ENCODE measurements around the gene IL17C.

IL17C gene

GRCh38 chr16:88680554-88681083 is 42.2 kb downstream of the IL17C start:
- H3K27me3 ChIP-seq (ENCODE audit: control insufficient read depth, insufficient read depth, low read length) = peaks cover 9% of the 10 kb centered on the region; the same call in 1 of the 2 replicates
- no peak overlapping the region for H3K27ac ChIP-seq (ENCODE audit: low read depth, low read length)
- H3K9ac ChIP-seq (ENCODE audit: low read depth, low read length) = no peak overlapping the region
- H3K4me1 ChIP-seq (ENCODE audit: control insufficient read depth, insufficient read depth, low read length) = peaks cover 10% of the 10 kb centered on the region
- no peaks in the 10 kb centered on the region for H3K9me3 ChIP-seq (ENCODE audit: control insufficient read depth, insufficient read depth, low read length)
- no peak overlapping the region for H3K4me3 ChIP-seq (ENCODE audit: low read depth, low read length)
- no peaks in the 10 kb centered on the region for H3K36me3 ChIP-seq (ENCODE audit: control insufficient read depth, insufficient read depth, low read length)

DNA sequence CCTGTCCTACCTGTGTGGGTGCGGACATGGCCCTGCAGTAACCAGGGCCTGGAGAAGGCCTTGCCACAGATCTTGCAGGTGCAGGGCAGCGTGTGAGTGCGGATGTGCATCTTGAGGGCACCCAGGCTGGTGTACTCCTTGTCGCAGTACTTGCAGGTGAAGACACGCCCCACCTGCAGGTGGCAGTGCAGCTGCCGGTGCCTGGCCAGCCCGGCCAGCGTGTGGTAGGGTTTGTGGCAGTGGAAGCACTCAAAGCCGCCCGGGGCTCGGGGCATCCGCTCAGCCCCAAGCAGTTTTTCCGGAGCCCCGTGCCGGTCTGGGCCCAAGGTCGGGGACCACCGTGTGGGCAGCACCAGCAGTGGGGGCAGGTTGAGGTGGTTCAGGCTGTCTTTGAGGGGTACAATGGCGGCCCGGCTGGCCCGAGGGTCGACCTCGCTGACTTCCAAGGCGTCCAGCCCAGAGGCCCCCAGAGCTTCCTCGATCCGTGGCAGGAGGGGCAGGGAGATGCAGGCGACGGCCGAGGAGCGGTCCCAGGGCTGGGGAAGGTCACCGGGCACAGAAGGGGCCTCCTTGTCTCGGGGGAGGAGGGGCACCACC is 42.8 kb downstream of the IL17C start:
- no peak overlapping the region for H3K4me3 ChIP-seq (ENCODE audit: low read depth, low read length)
- H3K27ac ChIP-seq (ENCODE audit: low read depth, low read length) = no peak overlapping the region
- H3K9me3 ChIP-seq (ENCODE audit: control insufficient read depth, insufficient read depth, low read length) = no peaks in the 10 kb centered on the region
- H3K9ac ChIP-seq (ENCODE audit: low read depth, low read length) = no peak overlapping the region
- H3K27me3 ChIP-seq (ENCODE audit: control insufficient read depth, insufficient read depth, low read length) = peaks cover 9% of the 10 kb centered on the region; the same call in 1 of the 2 replicates
- peaks cover 10% of the 10 kb centered on the region for H3K4me1 ChIP-seq (ENCODE audit: control insufficient read depth, insufficient read depth, low read length)
- no peaks in the 10 kb centered on the region for H3K36me3 ChIP-seq (ENCODE audit: control insufficient read depth, insufficient read depth, low read length)

GRCh38 chr16:88681709-88682451 is 43.5 kb downstream of the IL17C start:
- H3K27me3 ChIP-seq (ENCODE audit: control insufficient read depth, insufficient read depth, low read length) = peaks cover 14% of the 10 kb centered on the region
- H3K36me3 ChIP-seq (ENCODE audit: control insufficient read depth, insufficient read depth, low read length) = no peaks in the 10 kb centered on the region
- no peak overlapping the region for H3K9ac ChIP-seq (ENCODE audit: low read depth, low read length)
- no peak overlapping the region for H3K27ac ChIP-seq (ENCODE audit: low read depth, low read length)
- H3K9me3 ChIP-seq (ENCODE audit: control insufficient read depth, insufficient read depth, low read length) = no peaks in the 10 kb centered on the region
- H3K4me3 ChIP-seq (ENCODE audit: low read depth, low read length) = no peak overlapping the region
- H3K4me1 ChIP-seq (ENCODE audit: control insufficient read depth, insufficient read depth, low read length) = peaks cover 14% of the 10 kb centered on the region

DNA sequence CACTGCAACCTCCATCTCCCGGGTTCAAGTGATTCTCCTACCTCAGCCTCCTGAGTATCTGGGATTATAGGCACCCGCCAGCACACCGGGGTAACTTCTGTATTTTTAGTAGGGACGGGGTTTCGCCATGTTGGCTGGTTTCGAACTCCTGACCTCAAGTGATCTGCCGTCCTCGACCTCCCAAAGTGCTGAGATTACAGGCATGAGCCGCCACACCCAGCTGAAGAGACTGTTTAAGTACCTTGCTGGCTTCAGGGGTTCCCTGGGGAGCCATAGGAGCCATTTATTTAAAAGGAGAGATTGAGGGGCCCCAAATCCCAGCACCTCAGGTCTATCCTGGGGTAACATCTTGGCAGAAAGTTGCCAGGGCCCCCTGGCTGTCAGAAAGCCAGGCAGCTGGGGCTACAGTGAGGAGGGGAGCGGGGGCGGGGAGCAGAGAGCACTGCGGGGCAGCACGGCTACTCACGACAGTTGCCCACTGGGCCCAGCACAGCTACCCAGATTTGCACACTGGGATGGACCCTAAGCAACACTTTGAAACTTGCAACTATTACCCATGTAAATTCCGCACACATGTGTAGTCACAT is 46.3 kb downstream of the IL17C start:
- no peak overlapping the region for H3K27ac ChIP-seq (ENCODE audit: low read depth, low read length)
- no peaks in the 10 kb centered on the region for H3K9me3 ChIP-seq (ENCODE audit: control insufficient read depth, insufficient read depth, low read length)
- no peaks in the 10 kb centered on the region for H3K36me3 ChIP-seq (ENCODE audit: control insufficient read depth, insufficient read depth, low read length)
- no peak overlapping the region for H3K9ac ChIP-seq (ENCODE audit: low read depth, low read length)
- peaks cover 24% of the 10 kb centered on the region for H3K4me1 ChIP-seq (ENCODE audit: control insufficient read depth, insufficient read depth, low read length)
- H3K4me3 ChIP-seq (ENCODE audit: low read depth, low read length) = peak overlapping the region; percentile 87
- peaks cover 25% of the 10 kb centered on the region for H3K27me3 ChIP-seq (ENCODE audit: control insufficient read depth, insufficient read depth, low read length)

GRCh38 chr16:88685156-88686061 is 47.0 kb downstream of the IL17C start:
- Histone ChIP-seq H3K4me3 (ENCODE audit: low read depth, low read length) (peak overlapping the region; percentile 87), H3K9me3 (ENCODE audit: control insufficient read depth, insufficient read depth, low read length) (no peaks in the 10 kb centered on the region), H3K9ac (ENCODE audit: low read depth, low read length) (no peak overlapping the region), H3K36me3 (ENCODE audit: control insufficient read depth, insufficient read depth, low read length) (no peaks in the 10 kb centered on the region), H3K27ac (ENCODE audit: low read depth, low read length) (no peak overlapping the region), H3K27me3 (ENCODE audit: control insufficient read depth, insufficient read depth, low read length) (peaks cover 25% of the 10 kb centered on the region), H3K4me1 (ENCODE audit: control insufficient read depth, insufficient read depth, low read length) (peaks cover 24% of the 10 kb centered on the region)

DNA sequence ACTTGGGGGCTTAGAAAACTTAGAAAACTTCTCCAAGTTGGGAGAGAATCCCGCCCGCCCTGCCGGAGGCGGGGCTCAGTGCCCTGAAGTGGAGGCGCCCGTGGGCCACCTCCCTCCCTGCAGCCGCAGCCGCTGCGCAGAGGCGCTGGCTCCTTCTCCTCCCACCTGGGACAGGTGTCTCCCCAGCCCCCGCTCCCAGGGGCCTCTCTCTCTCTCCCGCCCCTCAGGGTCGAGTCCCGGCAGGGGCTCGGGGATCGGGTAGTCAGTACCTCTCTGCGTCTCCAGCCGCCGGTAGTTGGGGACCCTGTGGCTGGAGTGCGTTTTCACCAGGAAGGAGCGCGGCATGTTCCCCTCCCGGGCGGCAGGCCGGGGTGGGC is 47.7 kb downstream of the IL17C start:
- no peaks in the 10 kb centered on the region for H3K36me3 ChIP-seq (ENCODE audit: control insufficient read depth, insufficient read depth, low read length)
- H3K9ac ChIP-seq (ENCODE audit: low read depth, low read length) = 0 out of 2 replicates have a peak overlapping the region, but pooled peaks have one; percentile 30
- no peaks in the 10 kb centered on the region for H3K9me3 ChIP-seq (ENCODE audit: control insufficient read depth, insufficient read depth, low read length)
- H3K27me3 ChIP-seq (ENCODE audit: control insufficient read depth, insufficient read depth, low read length) = peaks cover 25% of the 10 kb centered on the region
- peak overlapping the region; percentile 87 for H3K4me3 ChIP-seq (ENCODE audit: low read depth, low read length)
- H3K4me1 ChIP-seq (ENCODE audit: control insufficient read depth, insufficient read depth, low read length) = peaks cover 24% of the 10 kb centered on the region
- H3K27ac ChIP-seq (ENCODE audit: low read depth, low read length) = no peak overlapping the region

GRCh38 chr16:88686439-88687253 is 48.3 kb downstream of the IL17C start, which contains the start of gene SNAI3:
Gene SNAI3 (minus strand): TSS chr16:88686507. CDS start chr16:88686406, 101 bp downstream.
- Histone ChIP-seq H3K27me3 (ENCODE audit: control insufficient read depth, insufficient read depth, low read length) (peaks cover 25% of the 10 kb centered on the region), H3K4me1 (ENCODE audit: control insufficient read depth, insufficient read depth, low read length) (peaks cover 24% of the 10 kb centered on the region), H3K36me3 (ENCODE audit: control insufficient read depth, insufficient read depth, low read length) (no peaks in the 10 kb centered on the region), H3K9ac (ENCODE audit: low read depth, low read length) (0 out of 2 replicates have a peak within 1 kb of the TSS, but pooled peaks have one; percentile 30), H3K4me3 (ENCODE audit: low read depth, low read length) (peak within 1 kb of the TSS; percentile 87), H3K9me3 (ENCODE audit: control insufficient read depth, insufficient read depth, low read length) (no peaks in the 10 kb centered on the region), H3K27ac (ENCODE audit: low read depth, low read length) (no peak within 1 kb of the TSS)

- H3K27me3 ChIP-seq (ENCODE audit: control insufficient read depth, insufficient read depth, low read length) = peaks cover 25% of the 10 kb centered on the region
- no peaks in the 10 kb centered on the region for H3K36me3 ChIP-seq (ENCODE audit: control insufficient read depth, insufficient read depth, low read length)
- no peak overlapping the region for H3K27ac ChIP-seq (ENCODE audit: low read depth, low read length)
- peaks cover 24% of the 10 kb centered on the region for H3K4me1 ChIP-seq (ENCODE audit: control insufficient read depth, insufficient read depth, low read length)
- no peaks in the 10 kb centered on the region for H3K9me3 ChIP-seq (ENCODE audit: control insufficient read depth, insufficient read depth, low read length)
- H3K4me3 ChIP-seq (ENCODE audit: low read depth, low read length) = no peak overlapping the region
- H3K9ac ChIP-seq (ENCODE audit: low read depth, low read length) = no peak overlapping the region
Observed at GRCh38 chr16:88687254-88687576, 48.8 kb downstream of the IL17C start.

DNA sequence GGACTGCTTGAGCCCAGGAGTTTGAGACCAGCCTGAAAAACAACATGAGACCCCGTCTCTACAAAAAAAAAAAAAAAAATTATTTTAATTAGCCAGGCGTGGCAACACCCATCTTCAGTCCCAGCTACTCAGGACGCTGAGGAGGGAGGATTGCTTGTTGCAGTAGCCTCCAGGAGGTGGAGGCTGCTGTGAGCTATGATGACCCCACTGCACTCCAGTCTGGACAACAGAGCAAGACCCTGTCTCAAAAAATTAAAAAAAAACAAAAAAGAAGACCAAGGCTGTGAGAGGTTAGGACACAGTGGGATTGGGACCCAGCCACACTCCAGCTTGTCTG is 49.3 kb downstream of the IL17C start:
- H3K36me3 ChIP-seq (ENCODE audit: control insufficient read depth, insufficient read depth, low read length) = no peaks in the 10 kb centered on the region
- H3K4me1 ChIP-seq (ENCODE audit: control insufficient read depth, insufficient read depth, low read length) = peaks cover 24% of the 10 kb centered on the region
- no peak overlapping the region for H3K27ac ChIP-seq (ENCODE audit: low read depth, low read length)
- no peaks in the 10 kb centered on the region for H3K9me3 ChIP-seq (ENCODE audit: control insufficient read depth, insufficient read depth, low read length)
- H3K9ac ChIP-seq (ENCODE audit: low read depth, low read length) = no peak overlapping the region
- peaks cover 25% of the 10 kb centered on the region for H3K27me3 ChIP-seq (ENCODE audit: control insufficient read depth, insufficient read depth, low read length)
- H3K4me3 ChIP-seq (ENCODE audit: low read depth, low read length) = no peak overlapping the region

Data from HUES48 (cell line).